WTC11 (cell line): ENCODE data around the gene VSTM2A. TPM values are rescaled to one million over a fixed set of nuclear protein-coding genes. Genes with fewer than 3 reads are reported as not detected.

ENCODE experiments used
- ATAC-seq: fragments of 200-7000 bp; cut with Tn5 transposase; 2 replicates; pipeline ENCODE4 v1.10.0; 2021; ENCODE audit warnings: mild to moderate bottlenecking, moderate library complexity
- CTCF ChIA-PET: fragments of 300-600 bp; sonication (Branson Sonifier 250); formaldehyde crosslinking; loops from one replicate; lab custom pipeline; 2021; ENCODE audit warnings: antibody characterized with exemption; lab: Charles Lee
- POLR2A ChIA-PET: fragments of 350-600 bp; sonication (Branson Sonifier 250); formaldehyde crosslinking; loops from one replicate; lab custom pipeline; 2021; ENCODE audit warnings: antibody characterized with exemption; lab: Charles Lee
- DNase-seq: peaks from one replicate; pipeline ENCODE4 v3.0.0; 2021; ENCODE audit warnings: low spot score
- H3K27ac Mint-ChIP-seq: 2 replicates; pipeline ENCODE4 v1.8.0; 2021; ENCODE audit warnings: mixed read lengths
- H3K27me3 Mint-ChIP-seq: 2 replicates; pipeline ENCODE4 v1.8.0; 2021; ENCODE audit warnings: low read depth, mild to moderate bottlenecking, moderate library complexity, mixed read lengths
- H3K36me3 Mint-ChIP-seq: 2 replicates; pipeline ENCODE4 v1.8.0; 2021; ENCODE audit warnings: mixed read lengths
- H3K4me1 Mint-ChIP-seq: 2 replicates; pipeline ENCODE4 v1.8.0; 2022; ENCODE audit warnings: mixed read lengths
- H3K4me3 Mint-ChIP-seq: 2 replicates; pipeline ENCODE4 v1.8.0; 2021; ENCODE audit warnings: mild to moderate bottlenecking, moderate library complexity, mixed read lengths
- H3K9me3 Mint-ChIP-seq: 2 replicates; pipeline ENCODE4 v1.8.0; 2021; ENCODE audit warnings: mixed read lengths
- CREB1 ChIP-seq: sonication (generic); formaldehyde crosslinking; IDR thresholded peaks from 2 replicates; pipeline ENCODE4 v1.8.0; 2023; ENCODE audit warnings: mild to moderate bottlenecking, missing genetic modification reagents
- E2F1 ChIP-seq: sonication (generic); formaldehyde crosslinking; IDR thresholded peaks from 2 replicates; pipeline ENCODE4 v1.8.0; 2022; ENCODE audit warnings: mild to moderate bottlenecking, missing genetic modification reagents
- E2F4 ChIP-seq: sonication (generic); formaldehyde crosslinking; IDR thresholded peaks from 2 replicates; pipeline ENCODE4 v1.8.1; 2022; ENCODE audit warnings: low read depth, mild to moderate bottlenecking, moderate library complexity, missing genetic modification reagents, borderline replicate concordance
- E2F5 ChIP-seq: sonication (generic); formaldehyde crosslinking; IDR thresholded peaks from 2 replicates; pipeline ENCODE4 v1.8.1; 2022; ENCODE audit warnings: mild to moderate bottlenecking, moderate library complexity, missing genetic modification reagents
- EMX1 ChIP-seq: fragments of 250-450 bp; sonication (Bioruptor Pico); IDR thresholded peaks from 2 replicates; pipeline ENCODE4 v1.8.0; 2021; ENCODE audit warnings: mild to moderate bottlenecking
- ETV6 ChIP-seq: sonication (generic); formaldehyde crosslinking; IDR thresholded peaks from 2 replicates; pipeline ENCODE4 v1.8.1; 2022; ENCODE audit warnings: mild to moderate bottlenecking, missing genetic modification reagents
- HMGA2 ChIP-seq: fragments of 250-450 bp; sonication (Bioruptor Pico); IDR thresholded peaks from 2 replicates; pipeline ENCODE4 v1.4.0; 2021; ENCODE audit warnings: mild to moderate bottlenecking, moderate library complexity
- HMGXB4 ChIP-seq: sonication (generic); formaldehyde crosslinking; IDR thresholded peaks from 2 replicates; pipeline ENCODE4 v1.8.1; 2023; ENCODE audit warnings: mild to moderate bottlenecking, moderate library complexity, missing genetic modification reagents
- IRF2 ChIP-seq: sonication (generic); formaldehyde crosslinking; IDR thresholded peaks from 2 replicates; pipeline ENCODE4 v1.8.0; 2022; ENCODE audit warnings: low read depth, missing genetic modification reagents, borderline replicate concordance
- MAX ChIP-seq: sonication (generic); formaldehyde crosslinking; IDR thresholded peaks from 2 replicates; pipeline ENCODE4 v1.8.0; 2022; ENCODE audit warnings: mild to moderate bottlenecking, missing genetic modification reagents
- MLX ChIP-seq: sonication (generic); formaldehyde crosslinking; IDR thresholded peaks from 2 replicates; pipeline ENCODE4 v1.8.1; 2023; ENCODE audit warnings: mild to moderate bottlenecking, missing genetic modification reagents, moderate library complexity
- MYBL2 ChIP-seq: sonication (generic); formaldehyde crosslinking; IDR thresholded peaks from 2 replicates; pipeline ENCODE4 v1.8.1; 2023; ENCODE audit warnings: mild to moderate bottlenecking, moderate library complexity, missing genetic modification reagents
- NR2C2 ChIP-seq: sonication (generic); formaldehyde crosslinking; IDR thresholded peaks from 2 replicates; pipeline ENCODE4 v1.8.0; 2022; ENCODE audit warnings: mild to moderate bottlenecking, missing genetic modification reagents
- SOX15 ChIP-seq: fragments of 250-450 bp; sonication (Bioruptor Pico); IDR thresholded peaks from 2 replicates; pipeline ENCODE4 v1.9.0; 2021; ENCODE audit warnings: mild to moderate bottlenecking
- TEAD4 ChIP-seq: sonication (generic); formaldehyde crosslinking; IDR thresholded peaks from 2 replicates; pipeline ENCODE4 v1.8.0; 2022; ENCODE audit warnings: mild to moderate bottlenecking, missing genetic modification reagents
- ZBTB43 ChIP-seq: sonication (generic); formaldehyde crosslinking; IDR thresholded peaks from 2 replicates; pipeline ENCODE4 v1.8.1; 2023; ENCODE audit warnings: mild to moderate bottlenecking, missing genetic modification reagents
- ZMAT4 ChIP-seq: fragments of 250-450 bp; sonication (Bioruptor Pico); IDR thresholded peaks from 2 replicates; pipeline ENCODE4 v1.9.0; 2021; ENCODE audit warnings: mild to moderate bottlenecking
- ZNF121 ChIP-seq: sonication (generic); formaldehyde crosslinking; IDR thresholded peaks from 2 replicates; pipeline ENCODE4 v1.8.0; 2023; ENCODE audit warnings: missing genetic modification reagents
- ZNF512 ChIP-seq: sonication (generic); formaldehyde crosslinking; IDR thresholded peaks from 2 replicates; pipeline ENCODE4 v1.8.1; 2022; ENCODE audit warnings: missing genetic modification reagents, borderline replicate concordance
- total RNA-seq: library from RNA; stranded (reverse); gene quantifications from 3 replicates; pipeline ENCODE4 v1.2.3, GENCODE V29; 2021

Gene VSTM2A
- total RNA-seq, 1 experiment from 2014 or later: 2.0 TPM

- no peak for DNase-seq
- peaks cover 4% of the 10 kb centered on the region; the same call in 1 of the 2 replicates for H3K9me3 Mint-ChIP-seq
- H3K4me1 Mint-ChIP-seq: peaks cover 11% of the 10 kb centered on the region
- no peaks in the 10 kb centered on the region for H3K36me3 Mint-ChIP-seq
- TF ChIP-seq ETV6 (CRISPR knock-in tag): no peak
- no peak for TF ChIP-seq E2F5 (CRISPR knock-in tag)
- TF ChIP-seq E2F1: no peak
- no peak for TF ChIP-seq SOX15
- no peak for TF ChIP-seq HMGA2 (CRISPR knock-in tag)
- TF ChIP-seq E2F4 (CRISPR knock-in tag): no peak
- POLR2A ChIA-PET: no interaction called here
- no peak overlapping the region for H3K27ac Mint-ChIP-seq
- no peak overlapping the region for H3K4me3 Mint-ChIP-seq
- peaks cover 11% of the 10 kb centered on the region for H3K27me3 Mint-ChIP-seq
- ATAC-seq: no peak
- CTCF ChIA-PET: interaction anchor here (1.0 to 1.4 kb wide), 3 partner anchors 79 to 705 kb away, joined by 3 read pairs; no protein-coding TSS in a partner anchor
Measured at GRCh38 chr7:54550471-54550870, 8.3 kb downstream of the VSTM2A start.

- 0 out of 2 replicates have a peak overlapping the region, but pooled peaks have one; percentile 1 for H3K27ac Mint-ChIP-seq
- no peaks in the 10 kb centered on the region; the same call in 1 of the 2 replicates for H3K27me3 Mint-ChIP-seq
- H3K9me3 Mint-ChIP-seq: peaks cover 4% of the 10 kb centered on the region; the same call in 1 of the 2 replicates
- POLR2A ChIA-PET: no interaction called here
- DNase-seq (no peak), ATAC-seq (no peak)
- peaks cover 15% of the 10 kb centered on the region for H3K4me1 Mint-ChIP-seq
- H3K36me3 Mint-ChIP-seq: no peaks in the 10 kb centered on the region
- no peak for TF ChIP-seq SOX15
- TF ChIP-seq EMX1: no peak
- no peak for TF ChIP-seq MLX (CRISPR knock-in tag)
- no peak for TF ChIP-seq ZNF512 (CRISPR knock-in tag)
- TF ChIP-seq MYBL2 (CRISPR knock-in tag): no peak
- TF ChIP-seq MAX: no peak
- TF ChIP-seq HMGA2 (CRISPR knock-in tag): no peak
- TF ChIP-seq ZBTB43 (CRISPR knock-in tag): no peak
- no peak for TF ChIP-seq ZNF121
- TF ChIP-seq IRF2 (CRISPR knock-in tag): no peak
- TF ChIP-seq HMGXB4: no peak
- no peak for TF ChIP-seq TEAD4
- no peak for TF ChIP-seq CREB1
- no peak for TF ChIP-seq NR2C2 (CRISPR knock-in tag)
- no peak for TF ChIP-seq ZMAT4 (CRISPR knock-in tag)
- no peak for TF ChIP-seq E2F5 (CRISPR knock-in tag)
- CTCF ChIA-PET: no interaction called here
- H3K4me3 Mint-ChIP-seq: no peak overlapping the region
Measured at GRCh38 chr7:54556121-54556520, 13.9 kb downstream of the VSTM2A start.
